ENCODE data around the gene RYR3. TPM values are rescaled to one million over a fixed set of nuclear protein-coding genes. Genes with fewer than 3 reads are reported as not detected.

Gene RYR3
- total RNA-seq, 1 experiment from 2014 or later: not detected

DNA sequence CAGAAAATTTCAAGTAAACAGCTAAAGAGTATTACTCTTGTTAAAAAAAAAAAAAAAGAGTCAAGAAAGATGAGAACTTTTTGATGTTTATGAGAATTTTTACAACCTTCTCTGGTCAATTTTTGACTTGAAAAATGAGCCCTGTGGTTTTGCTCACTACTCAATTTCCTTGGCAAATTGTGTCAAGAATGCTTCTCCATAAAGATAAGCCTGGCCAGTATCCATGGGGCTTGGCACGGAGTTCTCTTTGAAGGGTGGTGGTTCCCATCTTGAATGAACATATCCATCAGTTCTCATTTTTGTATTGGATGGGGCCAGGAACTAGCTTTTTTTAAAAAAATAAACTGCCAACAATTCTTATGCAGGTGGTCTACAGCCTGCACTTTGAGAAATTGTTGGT is 179.9 kb downstream of the RYR3 start:
- BruUV-seq (replicated peaks): no TSS peak

DNA sequence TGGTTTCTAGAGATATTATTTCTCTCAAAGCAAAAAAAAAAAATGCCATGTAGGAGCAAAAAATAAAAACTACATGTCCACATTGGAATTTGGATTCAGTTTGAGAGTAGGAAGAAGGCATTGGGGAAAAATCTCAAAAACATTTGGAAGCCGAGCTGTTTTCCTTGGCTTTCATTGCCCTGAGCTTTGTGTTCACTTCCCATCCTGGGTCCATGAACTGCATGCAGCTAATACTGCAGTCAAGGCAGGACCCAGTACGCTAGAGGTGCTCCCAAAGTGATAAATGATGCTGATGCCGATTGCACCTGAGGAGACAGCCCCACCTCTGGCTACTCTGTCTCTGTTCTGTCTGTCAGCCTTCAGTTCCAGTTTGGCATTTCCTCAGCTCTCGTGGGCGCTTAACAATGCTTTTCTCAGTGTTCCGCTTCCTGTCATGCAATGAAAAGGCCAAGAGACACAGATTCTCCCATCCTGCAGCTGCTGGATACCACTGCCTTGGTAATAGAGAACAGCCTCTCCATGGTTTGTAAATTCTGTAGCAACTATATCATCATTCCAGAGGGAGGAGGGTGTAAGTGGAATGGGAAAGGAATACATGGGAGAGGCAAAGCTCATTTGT is 181.8 kb downstream of the RYR3 start:
- BruUV-seq (replicated peaks): no TSS peak
- CTCF ChIA-PET: no interaction called here

More for the DNA sequence above, 179.9 kb downstream of the RYR3 start:
- ChIA-PET POLR2A (ENCODE audit: low non-redundant PET) (no interaction called here), CTCF (no interaction called here)
- Histone ChIP-seq H3K27me3 (replicated peaks; ENCODE audit: insufficient read depth, low read depth, low read length, poor library complexity) (peaks cover 14% of the 10 kb centered on the region), H3K4me1 (ENCODE audit: insufficient read depth, low read length, poor library complexity, severe bottlenecking) (no peaks in the 10 kb centered on the region), H3K27ac (ENCODE audit: low read depth, low read length, poor library complexity, severe bottlenecking) (no peak overlapping the region), H3K4me3 (ENCODE audit: low read depth, low read length, poor library complexity, severe bottlenecking) (no peak overlapping the region), H3K36me3 (ENCODE audit: insufficient read depth, low read length, poor library complexity, severe bottlenecking) (no peaks in the 10 kb centered on the region), H3K9me3 (ENCODE audit: low read depth, low read length, poor library complexity, severe bottlenecking) (no peaks in the 10 kb centered on the region)
- DNase-seq (ENCODE audit: low spot score): no peak
- intact Hi-C loops (cut with micrococcal nuclease; ENCODE audit: unreplicated experiment): no loop called here
- TF ChIP-seq, protein P1, sequence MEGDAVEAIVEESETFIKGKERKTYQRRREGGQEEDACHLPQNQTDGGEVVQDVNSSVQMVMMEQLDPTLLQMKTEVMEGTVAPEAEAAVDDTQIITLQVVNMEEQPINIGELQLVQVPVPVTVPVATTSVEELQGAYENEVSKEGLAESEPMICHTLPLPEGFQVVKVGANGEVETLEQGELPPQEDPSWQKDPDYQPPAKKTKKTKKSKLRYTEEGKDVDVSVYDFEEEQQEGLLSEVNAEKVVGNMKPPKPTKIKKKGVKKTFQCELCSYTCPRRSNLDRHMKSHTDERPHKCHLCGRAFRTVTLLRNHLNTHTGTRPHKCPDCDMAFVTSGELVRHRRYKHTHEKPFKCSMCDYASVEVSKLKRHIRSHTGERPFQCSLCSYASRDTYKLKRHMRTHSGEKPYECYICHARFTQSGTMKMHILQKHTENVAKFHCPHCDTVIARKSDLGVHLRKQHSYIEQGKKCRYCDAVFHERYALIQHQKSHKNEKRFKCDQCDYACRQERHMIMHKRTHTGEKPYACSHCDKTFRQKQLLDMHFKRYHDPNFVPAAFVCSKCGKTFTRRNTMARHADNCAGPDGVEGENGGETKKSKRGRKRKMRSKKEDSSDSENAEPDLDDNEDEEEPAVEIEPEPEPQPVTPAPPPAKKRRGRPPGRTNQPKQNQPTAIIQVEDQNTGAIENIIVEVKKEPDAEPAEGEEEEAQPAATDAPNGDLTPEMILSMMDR (conservative IDR thresholded peaks at IDR 0.05; ENCODE audit: low read depth, low read length): no peak
- no peak for TF ChIP-seq EZH2 (IDR thresholded peaks at IDR 0.05; ENCODE audit: borderline replicate concordance, low read depth, low read length, poor library complexity, severe bottlenecking)

DNA sequence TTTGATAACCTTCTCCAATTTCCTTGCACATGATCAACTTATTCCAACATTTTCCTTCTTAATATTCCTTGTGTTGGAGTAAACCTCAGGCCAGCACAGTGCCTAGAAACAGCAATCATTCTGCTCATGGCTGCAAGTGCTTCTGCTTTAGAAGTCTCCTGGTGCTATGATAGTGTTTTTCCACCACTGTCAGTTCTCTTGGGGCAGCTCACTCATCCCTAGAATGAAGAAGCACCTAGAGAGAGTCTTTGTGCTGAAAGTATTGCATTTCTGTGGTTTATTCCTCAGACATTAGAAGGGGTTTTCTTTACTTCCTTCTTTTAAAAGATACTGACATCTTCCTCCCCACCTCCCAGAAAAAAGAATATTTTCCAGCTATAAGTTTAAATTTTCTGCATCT is 183.5 kb downstream of the RYR3 start:
- TF ChIP-seq, protein P1 (conservative IDR thresholded peaks at IDR 0.05; ENCODE audit: low read depth, low read length): no peak
- no peak for TF ChIP-seq EZH2 (IDR thresholded peaks at IDR 0.05; ENCODE audit: borderline replicate concordance, low read depth, low read length, poor library complexity, severe bottlenecking)

More for the DNA sequence above, 181.8 kb downstream of the RYR3 start:
- Histone ChIP-seq H3K27ac (ENCODE audit: low read depth, low read length, poor library complexity, severe bottlenecking) (no peak overlapping the region), H3K4me3 (ENCODE audit: low read depth, low read length, poor library complexity, severe bottlenecking) (no peak overlapping the region), H3K9me3 (ENCODE audit: low read depth, low read length, poor library complexity, severe bottlenecking) (no peaks in the 10 kb centered on the region), H3K36me3 (ENCODE audit: insufficient read depth, low read length, poor library complexity, severe bottlenecking) (no peaks in the 10 kb centered on the region), H3K4me1 (ENCODE audit: insufficient read depth, low read length, poor library complexity, severe bottlenecking) (no peaks in the 10 kb centered on the region), H3K27me3 (replicated peaks; ENCODE audit: insufficient read depth, low read depth, low read length, poor library complexity) (peaks cover 20% of the 10 kb centered on the region)
- no peak for DNase-seq (ENCODE audit: low spot score)
- POLR2A ChIA-PET (ENCODE audit: low non-redundant PET): no interaction called here
- intact Hi-C loops (cut with micrococcal nuclease; ENCODE audit: unreplicated experiment): no loop called here
- no peak for TF ChIP-seq EZH2 (IDR thresholded peaks at IDR 0.05; ENCODE audit: borderline replicate concordance, low read depth, low read length, poor library complexity, severe bottlenecking)
- TF ChIP-seq, protein P1 (conservative IDR thresholded peaks at IDR 0.05; ENCODE audit: low read depth, low read length): no peak

More for the DNA sequence above, 183.5 kb downstream of the RYR3 start:
- H3K4me3 ChIP-seq (ENCODE audit: low read depth, low read length, poor library complexity, severe bottlenecking): no peak overlapping the region
- intact Hi-C loops (cut with micrococcal nuclease; ENCODE audit: unreplicated experiment): no loop called here
- peaks cover 23% of the 10 kb centered on the region for H3K27me3 ChIP-seq (replicated peaks; ENCODE audit: insufficient read depth, low read depth, low read length, poor library complexity)
- ChIA-PET POLR2A (ENCODE audit: low non-redundant PET) (no interaction called here), CTCF (interaction anchor here (0.5 kb wide), 1 partner anchor 470 kb away, joined by 5 read pairs; no protein-coding TSS in a partner anchor)
- no peaks in the 10 kb centered on the region for H3K4me1 ChIP-seq (ENCODE audit: insufficient read depth, low read length, poor library complexity, severe bottlenecking)
- H3K27ac ChIP-seq (ENCODE audit: low read depth, low read length, poor library complexity, severe bottlenecking): no peak overlapping the region
- no peaks in the 10 kb centered on the region for H3K9me3 ChIP-seq (ENCODE audit: low read depth, low read length, poor library complexity, severe bottlenecking)
- no peaks in the 10 kb centered on the region for H3K36me3 ChIP-seq (ENCODE audit: insufficient read depth, low read length, poor library complexity, severe bottlenecking)
- BruUV-seq (replicated peaks): no TSS peak
- DNase-seq (ENCODE audit: low spot score): no peak

Data from A673 (cell line).